Lower leg skin (tissue), 4 donors: ENCODE data around the gene DHPS. TPM values are rescaled to one million over a fixed set of nuclear protein-coding genes. Genes with fewer than 3 reads are reported as not detected.

ENCODE experiments used
- DNase-seq, 2 donors: peaks; one replicate each; pipeline ENCODE4 v3.0.0-alpha.2; 2019; ENCODE audit warnings: low spot score in 2 of 2
- H3K4me3 ChIP-seq: fragments of 200-600 bp; sonication (generic); 2 replicates; pipeline ENCODE4 v1.5.1; 2017; ENCODE audit warnings: mild to moderate bottlenecking, low read depth; ENCODE audit not compliant: poor library complexity, severe bottlenecking
- POLR2A ChIP-seq, 2 donors: fragments of 450-650 bp; IDR thresholded peaks; one replicate each; pipeline ENCODE4 v1.6.1; 2016 to 2017; ENCODE audit warnings: antibody characterized with exemption in 2 of 2, mild to moderate bottlenecking in 1 of 2, moderate library complexity in 1 of 2
- WGBS, 2 donors: methylation state at CpG; one replicate each; pipeline ENCODE4 v1.1.5; 2018; 5-methylcytosine and 5-hydroxymethylcytosine counted together
- intact Hi-C: fragments of 100-400 bp; cut with DNase I; formaldehyde crosslinking; loops from one replicate; pipeline ENCODE4 v1.15.0; 2023; ENCODE audit warnings: low total_unique reads
- total RNA-seq, 4 donors: library from RNA; depleted of rRNA; stranded (reverse); fragments of >200 nt; gene quantifications; one replicate each; pipeline ENCODE4 v1.1.0, GENCODE V29; 2016
- TF ChIP-seq, protein P1 (sequence below), 3 donors: fragments of 450-650 bp; IDR thresholded peaks; one replicate each; pipeline ENCODE4 v1.5.1; 2016; ENCODE audit warnings: antibody characterized with exemption in 3 of 3, mild to moderate bottlenecking in 3 of 3, moderate library complexity in 2 of 3

Gene DHPS
- total RNA-seq, 4 donors from 2014 or later, result 101 to 218 (median 159) TPM

DNA sequence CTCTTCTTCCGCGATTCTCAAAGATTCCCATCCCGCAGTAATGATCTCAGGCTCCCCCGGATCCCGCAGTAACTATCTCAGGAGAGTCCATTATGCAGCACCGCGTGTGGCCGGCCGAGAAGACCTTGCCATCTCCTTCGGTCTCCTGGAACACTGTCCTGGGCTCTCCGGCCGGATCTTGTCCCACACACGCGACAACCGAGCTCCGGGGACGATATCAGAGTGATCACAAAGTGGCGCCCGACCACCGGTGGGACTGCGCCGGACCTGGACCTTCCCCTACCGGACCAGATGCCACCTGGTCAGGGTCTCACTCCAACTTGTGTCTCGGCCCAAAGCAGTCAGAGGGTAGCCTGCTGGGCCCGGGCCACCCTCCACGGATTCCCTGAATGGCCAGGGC lies 39.2 kb downstream of the DHPS start:
- intact Hi-C loops, result no loop called here
- H3K4me3 ChIP-seq, result no peak overlapping the region
- DNase-seq, result no peak
- WGBS, 2 donors, result 87 to 91% methylated on average over 26 of the region's 26 CpGs
- TF ChIP-seq, protein P1, sequence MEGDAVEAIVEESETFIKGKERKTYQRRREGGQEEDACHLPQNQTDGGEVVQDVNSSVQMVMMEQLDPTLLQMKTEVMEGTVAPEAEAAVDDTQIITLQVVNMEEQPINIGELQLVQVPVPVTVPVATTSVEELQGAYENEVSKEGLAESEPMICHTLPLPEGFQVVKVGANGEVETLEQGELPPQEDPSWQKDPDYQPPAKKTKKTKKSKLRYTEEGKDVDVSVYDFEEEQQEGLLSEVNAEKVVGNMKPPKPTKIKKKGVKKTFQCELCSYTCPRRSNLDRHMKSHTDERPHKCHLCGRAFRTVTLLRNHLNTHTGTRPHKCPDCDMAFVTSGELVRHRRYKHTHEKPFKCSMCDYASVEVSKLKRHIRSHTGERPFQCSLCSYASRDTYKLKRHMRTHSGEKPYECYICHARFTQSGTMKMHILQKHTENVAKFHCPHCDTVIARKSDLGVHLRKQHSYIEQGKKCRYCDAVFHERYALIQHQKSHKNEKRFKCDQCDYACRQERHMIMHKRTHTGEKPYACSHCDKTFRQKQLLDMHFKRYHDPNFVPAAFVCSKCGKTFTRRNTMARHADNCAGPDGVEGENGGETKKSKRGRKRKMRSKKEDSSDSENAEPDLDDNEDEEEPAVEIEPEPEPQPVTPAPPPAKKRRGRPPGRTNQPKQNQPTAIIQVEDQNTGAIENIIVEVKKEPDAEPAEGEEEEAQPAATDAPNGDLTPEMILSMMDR (IDR thresholded peaks at IDR 0.05), result no peak
- no peak for TF ChIP-seq POLR2A (IDR thresholded peaks at IDR 0.05)

- 75 to 76% methylated on average over 13 of the region's 13 CpGs for WGBS, 2 donors
- intact Hi-C loops, result no loop called here
- H3K4me3 ChIP-seq, result no peak overlapping the region
- no peak for DNase-seq
- TF ChIP-seq POLR2A (IDR thresholded peaks at IDR 0.05), result no peak
- TF ChIP-seq, protein P1 (IDR thresholded peaks at IDR 0.05), result no peak
Observed at GRCh38 chr19:12641456-12641855, 40.2 kb downstream of the DHPS start.

GRCh38 chr19:12639901-12640613 lies 41.6 kb downstream of the DHPS start:
- TF ChIP-seq, protein P1 (IDR thresholded peaks at IDR 0.05), result peak in 1 of 3 donors; percentile 15
- TF ChIP-seq POLR2A (IDR thresholded peaks at IDR 0.05), result no peak
- no peak overlapping the region for H3K4me3 ChIP-seq
- intact Hi-C loops, result no loop called here
- 11 to 16% methylated on average over 22 to 25 of the region's 39 CpGs for WGBS, 2 donors
- DNase-seq, result peak; percentile 69 to 95

- no peak for DNase-seq
- intact Hi-C loops, result no loop called here
- WGBS, 2 donors, result 94 to 96% methylated on average over 22 of the region's 22 CpGs
Observed at GRCh38 chr19:12638611-12639182, 43.0 kb downstream of the DHPS start.

GRCh38 chr19:12636631-12637030 lies 45.0 kb downstream of the DHPS start:
- DNase-seq, result no peak
- TF ChIP-seq POLR2A (IDR thresholded peaks at IDR 0.05), result no peak
- TF ChIP-seq, protein P1 (IDR thresholded peaks at IDR 0.05), result no peak
- WGBS, 2 donors, result 75 to 80% methylated on average over 13 of the region's 13 CpGs
- intact Hi-C loops, result no loop called here
- no peak overlapping the region for H3K4me3 ChIP-seq

More at GRCh38 chr19:12638611-12639182, 43.0 kb downstream of the DHPS start:
- TF ChIP-seq POLR2A (IDR thresholded peaks at IDR 0.05), result no peak
- TF ChIP-seq, protein P1 (IDR thresholded peaks at IDR 0.05), result no peak
- no peak overlapping the region for H3K4me3 ChIP-seq
